Inflammatory macrophage (primary cell): ENCODE measurements around the gene ATM.

ENCODE experiments used
- DNase-seq, 2 donors: peaks; one replicate each; pipeline ENCODE4 v3.0.0-alpha.2; 2020 to 2022
- total RNA-seq, 18 experiments: gene quantifications; one replicate each; lab custom pipeline; 2026; ENCODE audit warnings: mixed read lengths in 6 of 18, inconsistent platforms in 2 of 18; lab: John Stamatoyannopoulos, UW

The ATM gene
- 56.4 to 411 (median 264) reads per million in 18 experiments for total RNA-seq

- DNase-seq = peak; percentile 100
Observed at GRCh38 chr11:108222574-108223347, at the start of gene ATM, which contains the start of gene NPAT. ATM (plus strand) TSS chr11:108223067; CDS start chr11:108227625, 4,558 bp downstream. NPAT (minus strand) TSS chr11:108222638; CDS start chr11:108222536, 102 bp downstream.

GRCh38 chr11:108177570-108177969, 45.3 kb upstream of the ATM start:
- no peak for DNase-seq

GRCh38 chr11:108193725-108194124, 29.1 kb upstream of the ATM start:
- DNase-seq = no peak

GRCh38 chr11:108196901-108197300, 26.0 kb upstream of the ATM start:
- DNase-seq = no peak

GRCh38 chr11:108197351-108197750, 25.5 kb upstream of the ATM start:
- no peak for DNase-seq

GRCh38 chr11:108198833-108199232, 24.0 kb upstream of the ATM start:
- DNase-seq = no peak

- DNase-seq = peak; percentile 93 to 95
Observed at GRCh38 chr11:108199446-108200321, 23.2 kb upstream of the ATM start.

- peak; percentile 26 to 49 for DNase-seq
Observed at GRCh38 chr11:108203075-108203474, 19.8 kb upstream of the ATM start.

GRCh38 chr11:108204376-108204775, 18.5 kb upstream of the ATM start:
- DNase-seq = no peak

GRCh38 chr11:108204929-108205499, 17.9 kb upstream of the ATM start:
- DNase-seq = no peak

GRCh38 chr11:108206171-108206570, 16.7 kb upstream of the ATM start:
- no peak for DNase-seq

GRCh38 chr11:108206969-108207682, 15.7 kb upstream of the ATM start:
- no peak for DNase-seq

GRCh38 chr11:108207683-108208060, 15.2 kb upstream of the ATM start:
- no peak for DNase-seq

GRCh38 chr11:108210441-108210840, 12.4 kb upstream of the ATM start:
- no peak for DNase-seq

GRCh38 chr11:108213784-108214183, 9.1 kb upstream of the ATM start:
- DNase-seq = no peak

- peak in 1 of 2 donors; percentile 49 for DNase-seq
Observed at GRCh38 chr11:108216988-108217387, 5.9 kb upstream of the ATM start.

GRCh38 chr11:108218455-108218854, 4.4 kb upstream of the ATM start:
- no peak for DNase-seq

GRCh38 chr11:108218912-108219783, 3.7 kb upstream of the ATM start:
- no peak for DNase-seq

- DNase-seq = peak in 1 of 2 donors; percentile 22
Observed at GRCh38 chr11:108220721-108221336, 2.0 kb upstream of the ATM start.

GRCh38 chr11:108221371-108221770, 1.5 kb upstream of the ATM start:
- peak in 1 of 2 donors; percentile 8 for DNase-seq
